Lower lobe of right lung (tissue), 2 donors: ENCODE data around the gene NKAIN4. TPM values are rescaled to one million over a fixed set of nuclear protein-coding genes. Genes with fewer than 3 reads are reported as not detected.
"Not testable (repeated sequence)": the region's sequence is repeated elsewhere in the genome, so short reads cannot be mapped to it uniquely, and the experiment has no call there.

Experiments used
- ATAC-seq, 2 donors: fragments of 200-7000 bp; cut with Tn5 transposase; one replicate each; pipeline ENCODE4 v1.9.1; 2020 to 2022; ENCODE audit warnings: mild to moderate bottlenecking in 2 of 2, moderate library complexity in 2 of 2
- DNase-seq: peaks from one replicate; pipeline ENCODE4 v3.0.0-alpha.2; 2020
- H3K27ac ChIP-seq: fragments of 200-600 bp; one replicate; pipeline ENCODE4 v1.8.0; 2022
- H3K27me3 ChIP-seq: fragments of 200-600 bp; one replicate; pipeline ENCODE4 v1.8.0; 2022; ENCODE audit warnings: low read depth
- H3K36me3 ChIP-seq: fragments of 200-600 bp; one replicate; pipeline ENCODE4 v1.8.0; 2022; ENCODE audit warnings: mild to moderate bottlenecking
- H3K4me1 ChIP-seq: fragments of 200-600 bp; one replicate; pipeline ENCODE4 v1.8.0; 2022
- H3K4me3 ChIP-seq: fragments of 200-600 bp; one replicate; pipeline ENCODE4 v1.8.0; 2022; ENCODE audit warnings: mild to moderate bottlenecking
- H3K9me3 ChIP-seq: fragments of 200-600 bp; one replicate; pipeline ENCODE4 v1.8.0; 2022
- intact Hi-C: fragments of 100-400 bp; cut with DNase I; formaldehyde crosslinking; loops from one replicate; pipeline ENCODE4 v1.11.0; 2022
- total RNA-seq: library from RNA; stranded (reverse); fragmentation: NEBNext Ultra II Directional; extraction: Animal tissue kit (Norgen Biotek cat#: 25700); gene quantifications from one replicate; pipeline ENCODE4 v1.2.1, GENCODE V29; 2021
- TF ChIP-seq, protein P1 (sequence below): fragments of 200-600 bp; IDR thresholded peaks from one replicate; pipeline ENCODE4 v1.8.0; 2022; ENCODE audit warnings: antibody characterized with exemption, mild to moderate bottlenecking
- donor health status: DM: no; HTN: yes; CAD: no; lungs with severe emphysema.

NKAIN4 gene
- total RNA-seq, 1 donor from 2014 or later: not detected

DNA sequence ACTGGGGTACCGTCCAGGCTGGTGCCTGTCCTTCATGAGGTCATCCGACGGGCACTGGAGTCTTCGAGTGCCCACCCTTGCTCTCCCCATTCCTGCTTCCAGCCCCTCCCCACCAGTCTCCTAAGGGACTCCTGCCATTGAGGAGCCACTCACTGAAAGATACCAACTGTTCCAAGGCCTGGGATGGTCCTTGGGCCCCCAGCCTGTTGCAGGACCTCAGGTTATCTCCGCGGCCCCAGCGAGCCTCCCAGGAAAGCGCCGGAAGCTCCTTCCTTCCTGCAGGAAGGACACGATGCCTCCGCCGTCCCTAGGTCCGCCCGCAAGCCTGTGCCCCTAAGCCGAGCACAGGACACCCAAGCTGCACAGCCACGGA, 1.2 kb downstream of the NKAIN4 start:
- Histone ChIP-seq H3K27me3 (peaks cover 68% of the 10 kb centered on the region), H3K36me3 (no peaks in the 10 kb centered on the region), H3K9me3 (no peaks in the 10 kb centered on the region), H3K4me1 (peaks cover 10% of the 10 kb centered on the region), H3K27ac (no peak overlapping the region), H3K4me3 (peak overlapping the region; percentile 35)
- TF ChIP-seq, protein P1, sequence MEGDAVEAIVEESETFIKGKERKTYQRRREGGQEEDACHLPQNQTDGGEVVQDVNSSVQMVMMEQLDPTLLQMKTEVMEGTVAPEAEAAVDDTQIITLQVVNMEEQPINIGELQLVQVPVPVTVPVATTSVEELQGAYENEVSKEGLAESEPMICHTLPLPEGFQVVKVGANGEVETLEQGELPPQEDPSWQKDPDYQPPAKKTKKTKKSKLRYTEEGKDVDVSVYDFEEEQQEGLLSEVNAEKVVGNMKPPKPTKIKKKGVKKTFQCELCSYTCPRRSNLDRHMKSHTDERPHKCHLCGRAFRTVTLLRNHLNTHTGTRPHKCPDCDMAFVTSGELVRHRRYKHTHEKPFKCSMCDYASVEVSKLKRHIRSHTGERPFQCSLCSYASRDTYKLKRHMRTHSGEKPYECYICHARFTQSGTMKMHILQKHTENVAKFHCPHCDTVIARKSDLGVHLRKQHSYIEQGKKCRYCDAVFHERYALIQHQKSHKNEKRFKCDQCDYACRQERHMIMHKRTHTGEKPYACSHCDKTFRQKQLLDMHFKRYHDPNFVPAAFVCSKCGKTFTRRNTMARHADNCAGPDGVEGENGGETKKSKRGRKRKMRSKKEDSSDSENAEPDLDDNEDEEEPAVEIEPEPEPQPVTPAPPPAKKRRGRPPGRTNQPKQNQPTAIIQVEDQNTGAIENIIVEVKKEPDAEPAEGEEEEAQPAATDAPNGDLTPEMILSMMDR: no peak
- ATAC-seq (no peak), DNase-seq (no peak)
- intact Hi-C loops: no loop called here

GRCh38 chr20:63252284-63252711, 2.0 kb downstream of the NKAIN4 start:
- Histone ChIP-seq H3K36me3 (no peaks in the 10 kb centered on the region), H3K27ac (no peak overlapping the region), H3K4me3 (no peak overlapping the region), H3K27me3 (peaks cover 73% of the 10 kb centered on the region), H3K9me3 (no peaks in the 10 kb centered on the region), H3K4me1 (peaks cover 10% of the 10 kb centered on the region)
- ATAC-seq (no peak), DNase-seq (no peak)
- intact Hi-C loops: no loop called here
- TF ChIP-seq, protein P1: no peak

DNA sequence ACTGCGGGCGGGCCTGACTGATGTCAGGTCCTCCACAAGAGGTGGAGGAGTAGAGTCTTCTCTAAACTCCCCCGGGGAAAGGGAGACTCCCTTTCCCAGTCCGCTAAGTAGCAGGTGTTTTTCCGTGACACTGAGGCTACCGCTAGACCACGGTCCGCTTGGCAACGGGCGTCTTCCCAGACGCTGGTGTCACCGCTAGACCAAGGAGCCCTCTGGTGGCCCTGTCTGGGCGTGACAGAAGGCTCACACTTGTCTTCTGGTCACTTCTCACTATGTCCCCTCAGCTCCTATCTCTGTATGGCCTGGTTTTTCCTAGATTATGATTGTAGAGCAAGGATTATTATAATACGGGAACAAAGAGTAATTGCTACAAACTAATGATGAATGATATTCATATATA, 2.9 kb downstream of the NKAIN4 start:
- H3K27ac ChIP-seq, ATAC-seq, H3K4me3 ChIP-seq, H3K4me1 ChIP-seq, H3K9me3 ChIP-seq, intact Hi-C loops, DNase-seq, H3K36me3 ChIP-seq: not testable (repeated sequence)
- H3K27me3 ChIP-seq: peaks cover 78% of the 10 kb centered on the region

DNA sequence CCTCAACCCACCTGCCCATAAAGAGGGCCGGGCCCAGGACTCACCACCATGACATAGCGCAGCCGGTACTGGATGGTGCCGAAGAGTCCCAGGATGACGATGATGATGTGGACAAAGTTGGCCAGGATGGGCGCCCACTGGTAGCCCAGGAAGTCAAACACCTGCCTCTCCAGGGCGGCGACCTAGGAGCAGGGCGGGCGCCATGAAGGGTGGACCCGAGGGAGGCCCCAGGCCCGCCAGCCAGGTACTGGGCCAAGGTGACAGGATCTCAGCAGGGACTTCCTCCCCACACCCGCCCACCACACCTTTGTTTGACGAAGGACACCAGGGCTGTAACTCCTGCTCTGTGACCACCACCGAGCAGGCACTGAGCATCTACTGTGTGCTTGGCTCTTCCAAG, 4.4 kb downstream of the NKAIN4 start:
- Histone ChIP-seq H3K4me3 (no peak overlapping the region), H3K27ac (no peak overlapping the region), H3K27me3 (peaks cover 72% of the 10 kb centered on the region), H3K36me3 (no peaks in the 10 kb centered on the region), H3K9me3 (no peaks in the 10 kb centered on the region), H3K4me1 (peaks cover 10% of the 10 kb centered on the region)
- DNase-seq (no peak), ATAC-seq (no peak)
- TF ChIP-seq, protein P1: no peak
- intact Hi-C loops: no loop called here

DNA sequence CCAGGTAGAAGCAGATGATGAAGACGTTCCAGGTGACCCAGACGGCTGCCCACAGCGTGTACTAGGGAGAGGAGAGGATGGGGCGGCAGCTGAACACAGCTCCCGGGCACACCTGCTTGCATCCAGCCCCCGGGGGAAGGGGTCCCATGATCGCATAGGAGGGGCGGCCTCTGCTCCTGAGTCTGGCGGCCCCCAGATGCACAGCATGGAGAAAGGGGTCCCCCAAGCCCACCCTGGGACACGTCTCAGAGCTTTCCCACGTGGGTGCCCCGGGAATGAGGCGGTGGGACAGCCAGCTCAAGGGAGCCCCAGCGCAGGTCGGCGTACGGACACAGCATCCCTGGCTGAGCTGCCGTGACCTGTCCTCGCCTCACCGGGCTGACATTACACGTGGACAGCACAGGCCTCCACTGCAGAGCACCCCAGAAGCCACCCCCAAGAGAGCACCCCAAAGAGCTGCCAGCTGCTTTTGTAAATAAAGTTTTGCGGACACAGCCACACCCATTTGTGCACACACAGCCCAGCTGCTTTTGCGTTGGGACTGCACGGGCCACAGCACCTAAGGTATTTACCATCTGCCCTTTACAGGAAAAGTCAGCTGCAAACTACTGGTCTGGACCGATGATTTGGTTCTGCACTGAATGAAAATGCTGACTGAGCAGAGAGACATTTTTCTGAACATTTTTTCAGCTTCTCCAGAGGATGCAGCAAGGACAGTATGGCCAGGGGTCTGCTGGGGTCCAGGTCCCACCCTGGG, 5.2 kb downstream of the NKAIN4 start:
- TF ChIP-seq, protein P1: no peak
- no peaks in the 10 kb centered on the region for H3K36me3 ChIP-seq
- no peak for ATAC-seq
- DNase-seq: no peak
- H3K27ac ChIP-seq: no peak overlapping the region
- H3K4me3 ChIP-seq: no peak overlapping the region
- peaks cover 10% of the 10 kb centered on the region for H3K4me1 ChIP-seq
- intact Hi-C loops: no loop called here
- no peaks in the 10 kb centered on the region for H3K9me3 ChIP-seq
- peaks cover 63% of the 10 kb centered on the region for H3K27me3 ChIP-seq

DNA sequence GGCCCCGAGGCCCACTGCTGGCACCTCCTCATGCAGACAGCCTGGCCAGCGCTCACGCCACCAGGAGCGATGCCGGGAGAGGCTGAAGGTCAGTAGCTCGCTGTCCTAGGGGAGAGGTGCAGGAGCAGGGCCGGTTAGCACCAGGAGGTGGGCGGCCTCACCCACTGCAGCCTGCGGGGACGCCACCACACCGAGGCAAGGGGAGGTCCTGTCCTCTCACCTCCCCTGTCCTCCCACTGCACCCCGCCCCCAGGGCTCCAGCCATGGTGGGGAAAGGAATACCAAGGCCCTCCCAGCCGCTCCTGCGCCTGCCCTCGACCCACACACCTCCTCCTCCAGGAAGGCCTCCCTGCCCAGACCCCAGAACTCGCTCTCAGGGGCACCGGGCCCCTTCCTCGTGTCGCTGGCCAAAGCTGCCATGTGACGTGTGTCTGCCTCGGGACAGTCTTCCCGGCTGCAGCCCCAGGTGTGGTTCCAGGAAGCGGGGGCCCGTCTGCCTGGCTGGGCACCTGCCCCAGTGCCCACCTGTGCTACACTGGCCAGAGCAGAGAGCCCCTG, 6.5 kb downstream of the NKAIN4 start:
- Histone ChIP-seq H3K27ac (no peak overlapping the region), H3K27me3 (peaks cover 55% of the 10 kb centered on the region), H3K4me1 (no peaks in the 10 kb centered on the region), H3K4me3 (no peak overlapping the region), H3K9me3 (no peaks in the 10 kb centered on the region), H3K36me3 (no peaks in the 10 kb centered on the region)
- ATAC-seq (no peak), DNase-seq (no peak)
- intact Hi-C loops: no loop called here
- TF ChIP-seq, protein P1: no peak
